SK-N-DZ (cell line): Measurements from ENCODE around the gene MRPL32.
A peak's percentile ranks its signal among the peaks of the same experiment; 100 is the strongest.

Experiments
- DNase-seq: peaks from one replicate; pipeline ENCODE4 v3.0.0-alpha.2; 2015; ENCODE audit warnings: low spot score

Gene MRPL32

DNA sequence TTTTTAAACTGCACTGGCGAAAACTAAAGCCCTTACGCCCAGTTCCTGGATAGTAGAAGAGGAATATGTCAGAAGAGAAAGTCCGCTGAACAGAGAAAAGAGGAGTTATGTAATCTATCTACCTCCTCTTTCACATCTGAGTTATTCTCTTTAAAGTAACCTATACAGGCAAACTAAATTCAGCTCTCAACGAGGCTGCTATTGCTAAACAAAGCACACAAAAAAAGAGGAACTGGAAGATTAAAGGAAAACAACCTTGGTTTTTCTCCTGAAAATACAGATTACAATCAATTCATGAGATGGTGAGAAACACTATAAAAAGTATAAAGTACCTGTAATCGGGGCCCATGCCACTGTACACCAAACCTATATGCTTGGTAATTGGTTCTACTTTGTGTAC is 6.0 kb upstream of the MRPL32 start:
- DNase-seq: no peak

DNA sequence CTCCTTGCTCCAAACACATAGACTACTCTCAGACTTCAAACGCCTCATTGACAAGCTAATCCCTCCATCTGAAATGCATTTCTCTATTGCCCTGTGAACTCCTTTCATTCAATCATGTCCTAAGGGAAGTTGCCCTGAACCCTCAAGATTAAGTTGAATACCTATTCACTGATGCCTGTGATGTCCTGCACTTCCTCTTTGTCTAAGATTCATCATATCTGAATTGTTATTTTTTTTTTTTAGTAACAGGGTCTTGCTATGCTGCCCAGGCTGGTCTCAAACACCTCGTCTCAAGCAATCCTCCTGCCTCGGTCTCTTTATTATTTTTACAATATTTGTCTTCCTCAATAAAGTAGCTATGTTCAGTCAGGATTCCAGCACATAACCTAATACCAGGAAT is 3.4 kb upstream of the MRPL32 start:
- no peak for DNase-seq

DNA sequence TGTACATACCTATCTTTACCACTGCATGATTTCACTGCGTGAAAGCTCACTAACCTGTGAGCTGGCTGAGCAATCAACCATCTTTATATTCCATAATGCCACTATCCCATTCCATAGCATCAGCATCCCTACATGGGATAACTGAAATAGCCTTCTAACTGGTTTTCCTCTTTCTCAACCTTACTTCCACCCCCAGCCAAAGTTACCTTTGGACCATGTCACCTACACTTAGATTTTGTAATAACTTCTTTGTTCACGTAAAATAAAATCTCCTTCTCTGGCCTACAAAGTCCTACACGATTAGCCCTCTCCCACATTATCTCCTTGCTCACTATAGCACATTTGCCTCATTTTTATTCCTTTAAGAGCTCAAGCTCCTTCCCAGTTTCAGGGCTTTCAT is 2.7 kb upstream of the MRPL32 start:
- DNase-seq: no peak

DNA sequence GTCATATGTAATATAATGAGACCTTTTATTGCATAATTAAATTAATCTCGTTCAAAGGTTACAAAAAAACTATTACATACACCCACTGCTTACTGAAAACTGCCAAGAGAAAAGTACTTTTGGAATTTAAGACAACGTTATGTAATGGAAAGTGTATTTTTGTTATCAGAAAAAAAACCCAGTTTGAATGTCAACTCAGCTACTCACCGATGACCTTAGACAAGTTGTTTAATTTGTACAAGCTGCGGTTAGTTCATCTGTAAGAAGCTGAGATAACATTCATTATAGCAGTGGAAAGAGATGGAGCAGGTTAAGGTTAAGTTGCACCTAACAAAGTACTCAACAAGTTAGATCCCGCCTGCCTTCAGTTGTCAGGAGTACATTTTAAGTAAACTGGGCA is 1.3 kb upstream of the MRPL32 start:
- DNase-seq: no peak

DNA sequence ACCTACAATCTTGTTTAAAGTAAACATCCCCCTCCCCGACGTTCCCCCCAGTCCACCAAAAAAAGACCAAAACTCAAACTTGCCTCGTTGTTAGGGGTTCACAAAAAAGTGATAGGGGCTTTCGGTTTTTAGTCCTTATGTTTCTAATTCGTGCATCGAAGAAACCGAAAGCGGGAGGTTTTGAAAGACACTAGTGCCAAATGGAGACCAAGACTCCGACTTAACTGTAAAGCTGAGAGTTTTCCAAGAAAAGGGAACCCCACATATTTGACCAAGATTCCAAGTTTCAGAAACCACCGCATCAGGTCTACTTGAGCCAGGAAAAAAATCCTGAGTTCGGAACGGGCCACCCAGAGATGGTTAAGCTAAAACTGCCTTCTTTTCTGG is 736 bp upstream of the MRPL32 start:
- no peak for DNase-seq

DNA sequence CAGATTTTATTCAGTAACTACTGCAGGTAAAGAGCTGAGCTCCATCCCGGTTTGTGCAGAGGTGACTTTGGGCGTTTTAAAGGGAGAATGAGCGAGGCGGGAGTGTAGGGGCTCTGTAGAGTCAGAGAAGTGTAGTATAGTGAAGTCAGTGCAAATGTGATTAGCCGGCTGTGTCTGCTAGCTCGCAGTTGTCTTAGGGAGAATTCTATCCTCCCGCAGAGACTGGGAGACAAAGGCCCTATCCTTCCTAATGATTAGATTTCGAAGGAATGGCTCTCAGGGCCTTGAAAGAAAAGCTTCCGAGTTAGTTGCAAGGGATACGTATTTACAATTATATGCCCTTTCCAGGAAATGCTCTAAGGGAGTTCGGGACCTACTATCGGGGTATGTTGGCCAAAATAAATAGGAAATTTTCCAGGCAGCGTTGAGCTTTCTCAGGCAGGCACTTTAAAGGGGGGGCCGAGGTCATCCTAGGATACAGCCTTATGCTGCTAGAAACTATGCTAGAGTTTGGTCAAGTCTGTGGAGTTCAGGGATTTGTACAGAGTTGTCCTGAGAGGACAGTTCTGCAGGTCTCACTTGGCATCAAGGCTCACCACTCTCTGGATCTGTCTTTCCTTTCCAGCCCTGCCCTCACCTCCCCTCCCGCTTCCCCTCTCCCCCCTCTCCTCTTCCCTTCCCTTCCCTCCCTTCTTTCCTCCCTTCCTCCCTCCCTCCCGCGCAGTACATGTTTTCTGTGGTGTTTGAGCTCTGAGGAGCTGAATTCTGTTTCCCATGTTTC is 825 bp downstream of the MRPL32 start:
- DNase-seq: peak; percentile 57

DNA sequence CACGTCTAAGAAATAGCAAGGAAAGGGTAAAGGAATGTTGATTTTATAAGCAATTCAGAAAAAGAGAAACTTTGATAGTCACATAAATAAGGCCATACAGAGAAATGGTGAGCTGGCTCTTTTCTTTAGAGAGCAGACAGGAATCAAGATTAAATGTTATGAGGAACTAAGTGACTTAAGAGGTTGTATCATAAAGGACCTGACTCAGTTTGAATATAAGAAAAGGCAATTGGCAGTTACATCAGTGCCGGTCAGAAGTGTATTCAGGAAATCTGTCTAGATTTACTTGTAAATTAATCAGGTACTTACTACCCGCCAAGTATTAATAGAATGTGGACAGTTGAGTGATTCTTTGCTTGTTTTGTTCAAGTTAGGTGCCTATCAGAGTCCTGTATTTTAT is 2.1 kb downstream of the MRPL32 start:
- no peak for DNase-seq

DNA sequence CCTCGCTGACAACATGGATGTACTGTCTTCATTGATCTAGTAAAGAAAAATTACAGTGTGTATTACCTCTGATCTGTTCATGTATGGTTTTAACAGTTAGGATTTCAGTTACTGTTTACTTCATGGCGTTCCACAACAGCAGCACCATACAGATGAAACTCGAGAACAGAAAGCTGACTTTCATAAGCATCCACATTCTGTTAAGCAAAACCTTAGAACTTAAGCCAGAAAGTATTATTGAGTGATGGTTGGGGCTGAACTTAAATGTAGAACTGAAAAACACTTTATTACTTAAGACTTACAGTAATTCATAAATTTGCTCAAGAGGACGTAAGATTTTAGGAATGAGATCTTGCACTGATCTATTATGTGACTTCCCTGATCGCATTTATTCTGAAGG is 3.7 kb downstream of the MRPL32 start:
- no peak for DNase-seq

DNA sequence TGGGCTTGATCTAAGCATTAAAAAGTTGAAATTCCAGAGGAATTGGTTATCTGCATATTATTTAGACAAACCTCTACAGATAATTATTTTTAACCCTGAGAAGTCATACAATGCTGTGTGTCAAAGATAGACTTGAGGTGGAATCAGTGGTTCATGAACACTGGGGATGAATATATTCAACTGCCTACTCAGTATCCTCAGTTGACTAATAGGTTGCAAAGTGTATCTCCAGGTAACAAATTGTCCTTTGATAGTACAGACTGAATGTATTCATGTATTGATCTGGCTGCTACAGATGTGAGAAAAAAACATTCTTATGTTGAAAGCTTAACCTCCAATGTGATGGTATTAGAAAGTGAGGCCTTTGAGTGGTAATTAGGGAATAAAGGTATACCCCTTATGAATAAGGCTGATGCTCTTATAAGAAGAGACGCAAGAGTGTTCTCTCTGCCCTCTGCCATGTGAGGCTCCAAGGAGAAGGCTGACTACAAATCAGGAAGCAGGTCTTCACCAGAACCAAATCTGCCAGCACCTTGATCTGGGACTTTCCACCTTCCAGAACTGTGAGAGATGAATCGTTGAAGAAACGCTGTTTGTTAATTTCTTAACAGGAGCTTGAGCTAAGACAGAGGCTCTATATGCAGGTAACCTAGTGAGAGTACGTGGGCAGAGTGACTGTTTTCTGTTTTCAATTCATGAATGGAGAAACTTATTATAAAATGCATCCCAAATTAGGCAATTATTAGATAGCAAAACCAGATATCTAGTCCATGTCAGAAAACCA is 7.5 kb downstream of the MRPL32 start:
- no peak for DNase-seq

DNA sequence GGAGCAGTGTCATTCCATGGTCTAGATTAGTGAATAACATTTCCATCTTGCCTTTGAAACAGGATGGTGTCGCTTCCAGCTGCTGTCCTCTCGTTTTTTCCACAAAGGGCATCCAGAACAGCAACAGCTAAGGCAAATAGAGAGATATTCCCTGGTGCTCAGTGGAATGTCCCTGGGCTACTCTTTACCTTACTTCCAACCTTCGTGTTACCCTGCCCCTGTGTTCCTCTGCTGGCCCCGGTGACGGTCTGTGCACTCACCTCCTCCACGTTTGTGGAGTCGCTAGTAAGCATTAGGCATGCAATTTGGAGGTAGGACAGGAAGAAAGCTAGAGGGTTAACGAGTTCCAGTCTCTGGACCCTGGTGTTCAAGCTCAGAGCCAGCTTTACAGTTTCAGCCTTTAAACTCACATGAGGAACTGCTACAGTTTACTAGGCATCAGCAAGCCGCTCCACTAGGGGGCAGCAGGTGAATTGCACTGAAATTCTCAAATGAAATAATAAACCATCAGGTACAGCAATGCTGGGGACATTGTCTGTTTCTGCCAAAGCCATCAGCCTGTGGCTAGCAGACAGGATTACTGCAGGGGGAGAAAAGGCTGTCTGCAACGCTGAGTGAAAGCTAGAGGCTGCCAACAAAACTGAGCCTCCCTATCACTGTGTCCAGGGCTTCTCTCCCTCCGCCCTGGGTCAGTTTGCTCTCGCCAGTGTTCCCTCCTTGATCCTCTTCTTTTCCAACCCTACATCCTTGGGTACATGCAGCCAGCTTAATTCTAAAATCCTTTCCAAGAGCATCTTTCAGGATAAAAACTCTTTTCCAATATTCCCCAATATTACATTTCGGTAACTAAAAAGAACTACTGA is 9.0 kb downstream of the MRPL32 start:
- peak; percentile 87 for DNase-seq

DNA sequence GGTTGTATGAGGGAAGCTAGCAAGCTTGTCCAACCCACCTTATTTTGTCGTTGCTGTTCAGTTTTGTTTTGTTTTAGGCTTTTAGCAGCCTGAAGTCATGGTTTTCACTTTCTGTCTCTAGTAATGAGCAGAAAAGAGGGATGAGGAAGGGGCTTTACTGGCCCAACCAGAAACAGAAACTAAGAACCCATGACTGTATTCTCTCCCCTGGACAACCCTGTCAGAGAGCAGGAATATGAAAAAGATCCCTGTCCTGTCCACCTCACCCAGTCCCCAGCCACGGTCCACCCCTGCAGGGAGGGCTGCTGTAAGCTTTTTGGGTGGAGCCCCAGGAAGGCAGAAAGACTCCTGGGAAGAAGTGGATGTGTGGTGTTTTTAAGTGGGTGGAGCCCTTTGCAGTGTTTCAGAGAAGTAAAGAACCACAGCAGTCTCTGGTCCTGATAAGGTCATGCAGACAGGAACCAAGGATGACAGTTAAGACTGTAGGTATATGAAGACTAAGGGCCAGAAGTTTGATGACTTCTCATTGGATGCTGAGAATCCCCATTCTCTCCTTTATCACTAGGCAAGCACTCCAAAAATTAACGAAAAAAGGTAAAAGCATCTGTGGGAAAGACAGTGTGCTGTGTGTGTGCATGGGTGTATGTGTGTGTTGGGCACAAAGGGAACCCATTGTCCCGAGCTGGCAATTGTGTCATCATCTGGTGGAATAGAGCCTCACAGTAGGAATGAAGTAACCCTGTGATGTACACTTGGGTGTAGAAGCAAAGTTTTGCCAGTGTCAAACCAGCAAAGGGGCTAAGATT is 13.8 kb downstream of the MRPL32 start:
- DNase-seq: no peak

DNA sequence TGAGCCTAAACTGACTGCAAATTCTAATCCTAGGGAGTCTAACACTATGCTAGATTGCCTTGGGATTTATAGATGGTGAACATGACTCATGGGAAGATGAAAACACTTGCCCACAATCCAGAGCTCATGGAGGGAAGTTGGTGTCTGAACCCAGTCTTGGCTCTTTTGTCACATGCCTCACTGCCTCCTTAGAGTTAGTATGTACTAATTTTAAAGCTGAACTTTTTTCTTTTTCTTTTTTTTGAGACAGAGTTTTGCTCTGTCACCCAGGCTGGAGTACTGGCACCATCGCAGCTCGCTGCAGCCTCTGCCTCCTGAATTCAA is 14.4 kb downstream of the MRPL32 start:
- no peak for DNase-seq

DNA sequence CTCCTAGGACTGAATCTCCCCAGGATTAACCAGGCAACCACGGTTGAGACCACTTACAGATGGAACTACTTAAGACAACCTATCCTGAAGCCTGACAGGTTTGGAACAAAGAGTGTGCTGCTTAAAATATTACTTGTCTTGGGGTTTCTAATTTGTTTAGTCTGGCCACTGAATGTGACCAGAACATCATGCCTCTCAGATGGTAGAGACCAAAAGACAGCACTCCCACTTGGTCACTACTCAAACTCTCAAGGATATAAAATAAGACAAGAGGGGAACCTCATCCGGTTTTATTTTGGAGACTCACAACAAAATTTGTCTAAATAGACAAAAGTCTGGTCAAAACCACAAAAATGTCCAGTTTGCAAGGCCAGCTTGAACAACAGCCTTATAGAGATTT is 15.3 kb downstream of the MRPL32 start:
- no peak for DNase-seq

DNA sequence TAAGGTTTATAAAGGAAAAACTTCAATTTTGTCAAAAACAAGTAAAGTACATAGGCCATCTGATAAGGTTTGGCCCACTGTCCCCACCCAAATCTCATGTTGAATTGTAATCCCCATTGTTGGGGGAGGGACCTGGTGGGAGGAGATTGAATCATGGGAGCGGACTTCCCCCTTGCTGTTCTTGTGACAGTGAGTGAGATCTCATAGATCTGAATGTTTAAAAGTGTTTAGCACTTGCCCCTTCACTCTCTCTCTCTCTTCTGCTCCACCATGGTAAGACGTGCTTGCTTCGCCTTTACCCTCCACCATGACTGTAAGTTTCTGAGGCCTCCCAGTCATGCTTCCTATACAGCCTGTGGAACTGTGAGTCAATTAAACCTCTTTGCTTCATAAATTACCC is 18.2 kb downstream of the MRPL32 start:
- DNase-seq: no peak

DNA sequence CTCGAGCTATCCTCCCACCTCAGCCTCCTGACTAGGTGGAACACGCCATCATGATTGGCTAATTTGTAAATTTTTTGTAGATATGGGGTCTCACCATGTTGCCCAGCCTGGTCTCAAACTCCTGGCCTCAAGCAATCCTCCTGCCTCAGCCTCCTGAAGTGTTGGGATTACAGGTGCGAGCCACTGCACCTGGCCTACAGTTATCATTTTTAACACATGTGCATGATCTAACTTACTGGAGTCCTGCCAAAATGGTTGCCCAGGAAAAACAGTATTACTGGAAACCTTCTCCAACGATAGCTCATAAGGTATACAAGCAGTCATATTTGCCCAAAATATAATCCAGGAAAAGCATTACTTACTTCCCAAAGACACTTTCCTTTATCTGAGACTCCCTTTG is 20.2 kb downstream of the MRPL32 start:
- no peak for DNase-seq

DNA sequence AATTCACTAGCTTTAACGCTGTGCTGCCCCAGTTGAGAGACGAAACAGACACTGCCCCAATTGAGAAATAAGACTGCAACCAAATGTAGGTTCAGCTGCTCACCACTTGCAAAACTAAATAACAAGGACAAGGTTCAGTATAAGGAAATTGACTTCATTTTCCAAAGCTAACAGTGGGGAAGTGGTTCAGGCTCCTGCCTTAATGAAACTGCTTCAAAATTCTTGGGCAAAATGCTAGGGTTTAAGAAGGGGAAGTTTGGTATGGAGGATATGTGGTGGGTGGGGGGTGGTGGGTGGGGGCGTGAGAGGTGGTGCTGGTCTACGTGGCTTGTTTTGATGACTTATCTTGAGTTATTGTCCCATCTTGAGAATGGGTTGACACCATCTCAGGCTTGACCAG is 21.8 kb downstream of the MRPL32 start:
- DNase-seq: no peak

DNA sequence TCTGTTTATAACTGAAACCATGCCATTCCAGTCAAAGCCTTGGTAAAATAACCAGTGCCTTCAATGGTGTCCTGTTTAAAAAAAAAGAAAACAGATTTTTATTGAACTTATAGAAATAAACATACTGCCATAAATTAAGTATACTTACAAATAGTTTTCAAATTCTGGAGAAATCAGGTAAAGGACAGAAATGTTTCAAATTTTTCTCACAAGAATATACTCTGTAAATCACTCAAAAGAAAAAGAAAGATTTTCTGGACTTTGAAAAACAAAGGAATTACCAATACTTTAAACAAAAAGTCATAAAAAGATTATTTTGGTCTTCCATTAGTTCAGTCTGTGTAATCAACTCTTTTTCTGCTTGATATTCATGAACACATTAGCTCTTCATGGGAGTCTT is 23.9 kb downstream of the MRPL32 start:
- DNase-seq: no peak

DNA sequence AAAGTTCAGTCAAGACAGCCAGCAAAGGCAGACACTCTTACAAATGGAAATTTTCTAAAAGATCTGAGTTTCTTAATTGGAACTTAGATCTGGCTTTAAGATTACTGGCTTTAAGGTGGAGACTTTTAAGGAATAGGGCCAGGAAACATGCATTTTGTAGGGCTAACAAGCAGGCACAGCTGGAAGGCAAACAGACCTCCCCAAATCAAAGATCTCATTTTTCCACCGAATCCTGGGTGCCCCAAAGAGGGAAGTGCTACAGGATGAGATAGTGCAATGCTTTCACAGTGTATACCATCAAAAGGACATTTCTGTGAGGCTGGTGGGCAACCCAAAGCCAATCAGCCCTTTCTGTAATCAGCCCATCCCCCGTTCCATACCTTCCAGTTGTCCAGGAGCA is 27.4 kb downstream of the MRPL32 start:
- no peak for DNase-seq

DNA sequence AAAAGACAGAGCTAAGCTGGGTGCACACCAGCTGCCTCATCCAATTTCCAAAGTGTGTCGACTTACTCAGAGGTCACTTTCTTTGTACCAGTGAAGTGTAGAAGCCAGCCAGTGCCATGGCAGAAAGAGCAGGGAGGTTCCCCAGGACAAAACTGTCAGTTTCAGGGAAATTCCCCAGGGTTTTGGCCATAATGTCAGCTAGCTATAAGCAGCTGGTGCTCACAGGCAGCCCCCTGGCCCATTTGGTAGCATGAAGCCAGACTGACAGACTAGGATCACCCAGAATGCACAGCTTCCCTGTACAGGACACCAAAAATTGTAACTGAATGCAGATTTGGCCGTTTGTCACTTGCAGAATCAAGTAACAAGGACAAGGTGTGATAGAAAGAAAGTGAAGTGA is 28.6 kb downstream of the MRPL32 start:
- DNase-seq: peak; percentile 86

DNA sequence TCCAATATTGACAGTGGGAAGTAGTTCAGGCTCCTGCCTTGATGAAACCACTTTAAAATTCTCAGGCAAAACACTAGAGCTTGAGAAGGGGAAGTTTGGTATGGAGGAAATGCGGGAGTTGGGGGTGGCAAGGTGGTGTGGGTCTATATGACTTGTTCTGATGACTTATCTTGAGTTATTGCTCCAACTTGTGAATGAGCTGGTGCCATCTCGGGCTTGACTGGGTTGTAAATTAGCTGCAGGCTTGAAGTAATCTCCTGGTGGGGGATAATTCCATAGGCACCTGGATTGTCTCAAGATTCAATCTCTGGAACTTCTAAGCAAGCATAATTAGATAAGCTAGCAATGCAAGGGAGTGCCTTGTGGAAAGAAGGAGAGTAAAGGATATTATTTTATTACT is 29.0 kb downstream of the MRPL32 start:
- peak; percentile 97 for DNase-seq

DNA sequence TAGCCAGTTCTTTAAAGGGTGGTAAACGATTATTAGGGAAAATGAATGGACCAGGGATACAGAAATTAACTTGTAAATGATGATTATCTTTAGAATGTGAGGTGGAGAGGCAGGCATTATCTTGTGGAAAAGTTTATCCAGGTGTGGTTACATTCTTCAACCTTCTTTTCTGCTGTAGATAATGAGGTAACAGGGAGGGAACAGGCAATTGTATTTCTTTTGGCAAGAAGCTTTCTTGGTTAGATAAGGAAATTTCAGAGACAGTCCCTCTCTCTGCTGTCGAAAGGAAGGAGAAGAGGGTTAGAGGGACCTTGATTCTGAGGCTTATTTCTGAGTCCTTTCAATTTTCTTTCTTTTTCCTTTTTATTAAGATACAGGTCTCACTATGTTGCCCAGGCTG is 32.1 kb downstream of the MRPL32 start:
- no peak for DNase-seq
